ENCODE data around the gene SLC6A17. TPM values are rescaled to one million over a fixed set of nuclear protein-coding genes. Genes with fewer than 3 reads are reported as not detected.

Gene SLC6A17
- total RNA-seq, 2 experiments from 2014 or later = not detected

DNA sequence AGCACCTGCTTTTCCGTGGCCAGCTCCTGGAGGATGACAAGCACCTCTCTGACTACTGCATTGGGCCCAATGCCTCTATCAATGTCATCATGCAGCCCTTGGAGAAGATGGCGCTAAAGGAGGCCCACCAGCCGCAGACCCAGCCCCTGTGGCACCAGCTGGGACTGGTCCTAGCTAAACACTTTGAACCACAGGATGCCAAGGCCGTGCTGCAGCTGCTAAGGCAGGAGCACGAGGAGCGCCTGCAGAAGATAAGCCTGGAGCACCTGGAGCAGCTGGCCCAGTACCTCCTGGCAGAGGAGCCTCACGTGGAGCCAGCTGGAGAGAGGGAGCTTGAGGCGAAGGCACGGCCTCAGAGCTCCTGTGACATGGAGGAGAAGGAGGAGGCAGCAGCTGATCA, 37.6 kb upstream of the SLC6A17 start:
- no peak for DNase-seq
- Histone ChIP-seq H3K4me3 (ENCODE audit: low read length) (no peak overlapping the region), H3K9me3 (ENCODE audit: control insufficient read depth in 1 of 2, insufficient read depth in 1 of 2, low read length in 2 of 2) (no peaks in the 10 kb centered on the region), H3K27me3 (ENCODE audit: control insufficient read depth in 1 of 2, insufficient read depth in 2 of 2, low read length in 2 of 2) (peaks cover 3 to 5% of the 10 kb centered on the region in 2 experiments), H3K36me3 (ENCODE audit: insufficient read depth, low read length) (no peaks in the 10 kb centered on the region), H3K4me1 (ENCODE audit: insufficient read depth, low read length) (no peaks in the 10 kb centered on the region), H3K27ac (ENCODE audit: low read depth in 1 of 2, low read length in 2 of 2) (no peak overlapping the region)
- Mint-ChIP-seq H3K9me3 (no peaks in the 10 kb centered on the region), H3K27ac (no peak overlapping the region), H3K27me3 (peaks cover 26% of the 10 kb centered on the region), H3K36me3 (ENCODE audit: low read depth) (no peaks in the 10 kb centered on the region), H3K4me3 (no peak overlapping the region), H3K4me1 (ENCODE audit: low read depth) (no peaks in the 10 kb centered on the region)
- TF ChIP-seq CTCF (IDR thresholded peaks at IDR 0.05) = no peak
- CTCF ChIA-PET = no interaction called here
- ATAC-seq (ENCODE audit: poor library complexity) = no peak
- POLR2A ChIA-PET = no interaction called here
- intact Hi-C loops (cut with DNase I, micrococcal nuclease) = no loop called here

DNA sequence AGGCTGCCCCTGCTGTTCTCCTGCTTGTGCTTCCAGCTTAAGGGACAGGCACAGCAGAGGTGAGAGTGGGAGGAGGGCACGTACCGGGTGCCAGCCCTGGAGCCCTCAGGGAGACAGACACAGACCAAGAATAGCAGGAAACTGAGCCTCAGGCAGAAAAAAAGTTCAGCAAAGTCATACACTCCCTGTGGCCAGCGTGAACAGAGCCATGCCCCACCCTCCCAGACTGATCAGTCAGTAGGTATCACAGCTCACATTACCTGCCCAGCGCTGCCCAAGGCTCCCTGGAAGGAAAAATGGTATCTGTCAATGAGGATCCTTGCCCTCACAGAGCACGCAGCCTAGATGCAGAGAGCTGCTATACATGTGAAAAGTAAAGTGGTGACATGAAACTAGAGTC, 36.7 kb upstream of the SLC6A17 start:
- Mint-ChIP-seq H3K27ac (no peak overlapping the region), H3K27me3 (peaks cover 27% of the 10 kb centered on the region), H3K36me3 (ENCODE audit: low read depth) (no peaks in the 10 kb centered on the region), H3K4me1 (ENCODE audit: low read depth) (no peaks in the 10 kb centered on the region), H3K9me3 (no peaks in the 10 kb centered on the region), H3K4me3 (no peak overlapping the region)
- intact Hi-C loops (cut with DNase I, micrococcal nuclease) = no loop called here
- H3K27me3 ChIP-seq (ENCODE audit: control insufficient read depth in 1 of 2, insufficient read depth in 2 of 2, low read length in 2 of 2) = peaks cover 3 to 10% of the 10 kb centered on the region in 2 experiments
- no peaks in the 10 kb centered on the region for H3K4me1 ChIP-seq (ENCODE audit: insufficient read depth, low read length)
- no peaks in the 10 kb centered on the region for H3K9me3 ChIP-seq (ENCODE audit: control insufficient read depth in 1 of 2, insufficient read depth in 1 of 2, low read length in 2 of 2)
- ATAC-seq (ENCODE audit: poor library complexity) = no peak
- no peak for DNase-seq
- H3K36me3 ChIP-seq (ENCODE audit: insufficient read depth, low read length) = no peaks in the 10 kb centered on the region
- no peak for TF ChIP-seq CTCF (IDR thresholded peaks at IDR 0.05)
- no peak overlapping the region for H3K27ac ChIP-seq (ENCODE audit: low read depth in 1 of 2, low read length in 2 of 2)
- ChIA-PET CTCF (no interaction called here), POLR2A (no interaction called here)
- H3K4me3 ChIP-seq (ENCODE audit: low read length) = no peak overlapping the region

DNA sequence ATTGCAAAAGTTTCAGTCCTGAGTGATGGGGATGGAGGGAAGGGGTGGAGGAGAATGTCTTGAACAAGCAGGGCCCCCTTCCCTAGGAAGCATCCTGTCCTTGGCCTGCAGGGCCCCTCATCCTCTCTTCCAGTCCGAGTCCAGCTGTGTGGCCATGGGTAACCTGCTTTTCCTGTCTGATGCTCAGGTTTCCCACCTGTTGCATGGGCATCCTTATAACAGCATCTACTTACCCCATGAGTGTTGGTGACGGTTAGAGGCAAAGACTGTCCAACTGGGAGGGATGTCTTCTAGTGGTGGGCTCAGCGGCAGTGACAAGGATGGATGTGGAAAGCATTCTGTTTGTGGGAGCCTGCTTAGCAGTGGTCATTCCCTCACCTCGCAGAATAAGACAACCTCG, 36.1 kb upstream of the SLC6A17 start:
- Histone ChIP-seq H3K27me3 (ENCODE audit: control insufficient read depth in 1 of 2, insufficient read depth in 2 of 2, low read length in 2 of 2) (peaks cover under 1 to 13% of the 10 kb centered on the region in 2 experiments), H3K9me3 (ENCODE audit: control insufficient read depth in 1 of 2, insufficient read depth in 1 of 2, low read length in 2 of 2) (no peaks in the 10 kb centered on the region), H3K27ac (ENCODE audit: low read depth in 1 of 2, low read length in 2 of 2) (no peak overlapping the region), H3K4me3 (ENCODE audit: low read length) (no peak overlapping the region), H3K36me3 (ENCODE audit: insufficient read depth, low read length) (no peaks in the 10 kb centered on the region), H3K4me1 (ENCODE audit: insufficient read depth, low read length) (no peaks in the 10 kb centered on the region)
- Mint-ChIP-seq H3K27me3 (peaks cover 28% of the 10 kb centered on the region), H3K36me3 (ENCODE audit: low read depth) (no peaks in the 10 kb centered on the region), H3K27ac (no peak overlapping the region), H3K4me3 (no peak overlapping the region), H3K9me3 (no peaks in the 10 kb centered on the region), H3K4me1 (ENCODE audit: low read depth) (no peaks in the 10 kb centered on the region)
- ATAC-seq (ENCODE audit: poor library complexity) (no peak), DNase-seq (no peak)
- CTCF ChIA-PET = no interaction called here
- intact Hi-C loops (cut with DNase I, micrococcal nuclease) = no loop called here
- no peak for TF ChIP-seq CTCF (IDR thresholded peaks at IDR 0.05)
- POLR2A ChIA-PET = no interaction called here
